Activated T-helper 1 cell treated with Interleukin-2 at 50 U/mL for 16 hours (primary cell): ENCODE data around the gene TRIM24.

Experiments used
- DNase-seq: peaks from one replicate; pipeline ENCODE4 v3.0.0-alpha.2; 2020; ENCODE audit warnings: low read depth

TRIM24 gene

GRCh38 chr7:138579136-138579535 lies 119.1 kb downstream of the TRIM24 start:
- DNase-seq: no peak

GRCh38 chr7:138579671-138580070 lies 119.6 kb downstream of the TRIM24 start:
- DNase-seq: no peak

- no peak for DNase-seq
Observed at GRCh38 chr7:138581065-138581464, 121.0 kb downstream of the TRIM24 start.

- DNase-seq: no peak
Observed at GRCh38 chr7:138584283-138584682, 124.2 kb downstream of the TRIM24 start.

- DNase-seq: no peak
Observed at GRCh38 chr7:138584696-138585095, 124.6 kb downstream of the TRIM24 start.

GRCh38 chr7:138585283-138585993 lies 125.4 kb downstream of the TRIM24 start:
- DNase-seq: no peak

GRCh38 chr7:138587485-138587884 lies 127.4 kb downstream of the TRIM24 start:
- DNase-seq: no peak

GRCh38 chr7:138588986-138589385 lies 128.9 kb downstream of the TRIM24 start:
- DNase-seq: no peak

GRCh38 chr7:138590154-138590553 lies 130.1 kb downstream of the TRIM24 start:
- DNase-seq: no peak

GRCh38 chr7:138595454-138595853 lies 135.4 kb downstream of the TRIM24 start:
- DNase-seq: no peak

- no peak for DNase-seq
Observed at GRCh38 chr7:138602451-138602850, 142.4 kb downstream of the TRIM24 start.

- DNase-seq: no peak
Observed at GRCh38 chr7:138603549-138604318, 143.7 kb downstream of the TRIM24 start.

- no peak for DNase-seq
Observed at GRCh38 chr7:138606236-138606635, 146.2 kb downstream of the TRIM24 start.

- DNase-seq: no peak
Observed at GRCh38 chr7:138607216-138608126, 147.4 kb downstream of the TRIM24 start.

- DNase-seq: no peak
Observed at GRCh38 chr7:138608275-138608674, 148.2 kb downstream of the TRIM24 start.

- no peak for DNase-seq
Observed at GRCh38 chr7:138610671-138611170, 150.7 kb downstream of the TRIM24 start.

GRCh38 chr7:138613630-138614029 lies 153.6 kb downstream of the TRIM24 start:
- DNase-seq: no peak

- no peak for DNase-seq
Observed at GRCh38 chr7:138616085-138616484, 156.0 kb downstream of the TRIM24 start.

GRCh38 chr7:138618506-138618905 lies 158.4 kb downstream of the TRIM24 start:
- no peak for DNase-seq

GRCh38 chr7:138618933-138619332 lies 158.9 kb downstream of the TRIM24 start:
- DNase-seq: no peak

- no peak for DNase-seq
Observed at GRCh38 chr7:138622841-138623240, 162.8 kb downstream of the TRIM24 start.
